Liver (tissue), 9 donors: ENCODE results near the gene CRAT. TPM values are rescaled to one million over a fixed set of nuclear protein-coding genes. Genes with fewer than 3 reads are reported as not detected.

Experiments
- DNase-seq: peaks from one replicate; pipeline ENCODE4 v3.0.0-alpha.2; 2017; ENCODE audit warnings: low spot score
- H3K27ac ChIP-seq, 2 donors: one replicate each; pipeline ENCODE4 v1.7.0; 2013; ENCODE audit warnings: inconsistent platforms in 2 of 2, low read length in 2 of 2, control low read depth in 1 of 2, low read depth in 1 of 2, mild to moderate bottlenecking in 1 of 2
- H3K27me3 ChIP-seq, 4 donors: one replicate each; pipeline versions ENCODE4 v1.6.1 to v1.7.0; 2013; ENCODE audit warnings: low read length in 3 of 4, inconsistent platforms in 1 of 4, mild to moderate bottlenecking in 1 of 4, moderate library complexity in 1 of 4; ENCODE audit not compliant: control insufficient read depth in 4 of 4, insufficient read depth in 4 of 4
- H3K36me3 ChIP-seq, 4 donors: one replicate each; pipeline versions ENCODE4 v1.6.1 to v1.7.0; 2013; ENCODE audit warnings: low read length in 3 of 4, mild to moderate bottlenecking in 3 of 4, low read depth in 1 of 4, moderate library complexity in 1 of 4; ENCODE audit not compliant: control insufficient read depth in 4 of 4, insufficient read depth in 3 of 4
- H3K4me1 ChIP-seq, 4 donors: one replicate each; pipeline versions ENCODE4 v1.6.1 to v1.7.0; 2013; ENCODE audit warnings: low read length in 3 of 4, mild to moderate bottlenecking in 3 of 4, moderate library complexity in 1 of 4; ENCODE audit not compliant: control insufficient read depth in 4 of 4, insufficient read depth in 4 of 4
- H3K4me3 ChIP-seq, 3 donors: one replicate each; pipeline versions ENCODE4 v1.6.1 to v1.7.0; 2013; ENCODE audit warnings: low read length in 3 of 3, control low read depth in 1 of 3, low read depth in 1 of 3, mild to moderate bottlenecking in 1 of 3
- H3K9ac ChIP-seq, 2 donors: one replicate each; pipeline ENCODE4 v1.7.0; 2013; ENCODE audit warnings: low read length in 2 of 2, mild to moderate bottlenecking in 2 of 2, moderate library complexity in 2 of 2, control low read depth in 1 of 2, low read depth in 1 of 2
- H3K9me3 ChIP-seq, 4 donors: one replicate each; pipeline versions ENCODE4 v1.6.1 to v1.7.0; 2013; ENCODE audit warnings: low read length in 3 of 4; ENCODE audit not compliant: control insufficient read depth in 4 of 4
- ATF3 ChIP-seq: IDR thresholded peaks from 2 replicates; pipeline ENCODE4 v1.6.1; 2016; ENCODE audit warnings: antibody characterized with exemption
- CTCF ChIP-seq: fragments of 150-350 bp; IDR thresholded peaks from 2 replicates; pipeline ENCODE4 v1.5.1; 2017; ENCODE audit warnings: improper control_type of control experiment, low read depth, low read length; ENCODE audit not compliant: missing input control
- EGR1 ChIP-seq, 2 donors: IDR thresholded peaks; 2 replicates each; pipeline ENCODE4 v1.6.1; 2016 to 2018; ENCODE audit warnings: antibody characterized with exemption in 2 of 2, low read depth in 2 of 2
- FOXA1 ChIP-seq: IDR thresholded peaks from 2 replicates; pipeline ENCODE4 v1.6.1; 2016; ENCODE audit warnings: antibody characterized with exemption
- FOXA2 ChIP-seq: IDR thresholded peaks from 2 replicates; pipeline ENCODE4 v1.6.1; 2016; ENCODE audit warnings: antibody characterized with exemption
- GABPA ChIP-seq, 2 donors: IDR thresholded peaks in 1 of 2; conservative IDR thresholded peaks in 1 of 2; 2 replicates each; pipeline ENCODE4 v1.6.1; 2016; ENCODE audit warnings: antibody characterized with exemption in 2 of 2, mild to moderate bottlenecking in 1 of 2, moderate library complexity in 1 of 2
- HNF4A ChIP-seq, 2 donors: conservative IDR thresholded peaks; 2 replicates each; pipeline ENCODE4 v1.6.1; 2016; ENCODE audit warnings: antibody characterized with exemption in 2 of 2, mild to moderate bottlenecking in 2 of 2
- HNF4G ChIP-seq: IDR thresholded peaks from 2 replicates; pipeline ENCODE4 v1.6.1; 2016; ENCODE audit warnings: antibody characterized with exemption
- JUND ChIP-seq, 2 donors: IDR thresholded peaks; 2 replicates each; pipeline ENCODE4 v1.6.1; 2016; ENCODE audit warnings: antibody characterized with exemption in 2 of 2
- MAX ChIP-seq: IDR thresholded peaks from 2 replicates; pipeline ENCODE4 v1.6.1; 2016; ENCODE audit warnings: antibody characterized with exemption
- NR2F2 ChIP-seq: IDR thresholded peaks from 2 replicates; pipeline ENCODE4 v1.6.1; 2016; ENCODE audit warnings: antibody characterized with exemption
- RAD21 ChIP-seq, 2 donors: IDR thresholded peaks; 2 replicates each; pipeline ENCODE4 v1.6.1; 2016; ENCODE audit warnings: antibody characterized with exemption in 2 of 2, mild to moderate bottlenecking in 2 of 2
- REST ChIP-seq: IDR thresholded peaks from 2 replicates; pipeline ENCODE4 v1.6.1; 2016; ENCODE audit warnings: antibody characterized with exemption, mild to moderate bottlenecking
- RXRA ChIP-seq, 2 donors: IDR thresholded peaks; 2 replicates each; pipeline ENCODE4 v1.6.1; 2017 to 2018; ENCODE audit warnings: antibody characterized with exemption in 2 of 2, mild to moderate bottlenecking in 1 of 2
- SP1 ChIP-seq: IDR thresholded peaks from 2 replicates; pipeline ENCODE4 v1.6.1; 2018; ENCODE audit warnings: antibody characterized with exemption, mild to moderate bottlenecking
- TAF1 ChIP-seq: conservative IDR thresholded peaks from 2 replicates; pipeline ENCODE4 v1.6.1; 2016; ENCODE audit warnings: antibody characterized with exemption, mild to moderate bottlenecking
- YY1 ChIP-seq: IDR thresholded peaks from 2 replicates; pipeline ENCODE4 v1.6.1; 2016; ENCODE audit warnings: antibody characterized with exemption, mild to moderate bottlenecking
- WGBS: extraction: QIAGEN DNeasy Blood & Tissue Kit; methylation state at CpG from one replicate; pipeline ENCODE4 v1.1.7; 2013; 5-methylcytosine and 5-hydroxymethylcytosine counted together
- polyA plus RNA-seq, 2 donors: library from polyadenylated mRNA; stranded (reverse) in 1 of 2; unstranded in 1 of 2; fragments of 200-250 nt in 1 of 2; fragments of >200 nt in 1 of 2; fragmentation: Nextera tagmentation in 1 of 2; extraction: Ambion mirVana in 1 of 2; gene quantifications; one replicate each; pipeline versions ENCODE4 v1.2.1 to v1.2.3, GENCODE V29; 2013 to 2015
- total RNA-seq, 2 donors: library from RNA; depleted of rRNA; stranded (reverse); fragments of >200 nt; gene quantifications; one replicate each; pipeline ENCODE4 v1.2.3, GENCODE V29; 2014
- TF ChIP-seq, protein P1 (sequence below): IDR thresholded peaks from 2 replicates; pipeline ENCODE4 v1.6.1; 2016; ENCODE audit warnings: antibody characterized with exemption
- donor health status: healthy.
- donor health status: healthy.
- donor health status: healthy.
- donor health status: healthy.
- donor health status: healthy.

Gene CRAT
- total and polyA plus RNA-seq, 4 donors: 33.8 to 121 (median 89.1) TPM

- H3K4me1 ChIP-seq: peaks cover 18 to 50% (median 34%) of the 10 kb centered on the region in 4 donors
- TF ChIP-seq NR2F2 (no peak), YY1 (peak; percentile 47), EGR1 (IDR thresholded peaks at IDR 0.05; ENCODE audit: low read depth in 2 of 2) (no peak), TAF1 (no peak), JUND (IDR thresholded peaks at IDR 0.05) (peak in 1 of 2 donors; percentile 62), RXRA (IDR thresholded peaks at IDR 0.05) (peak; percentile 83 to 87), FOXA1 (peak; percentile 87), CTCF (peak; percentile 26), GABPA (IDR thresholded peaks at IDR 0.05 in 1 of 2, conservative IDR thresholded peaks at IDR 0.05 in 1 of 2) (peak in 1 of 2 donors; percentile 8), FOXA2 (peak; percentile 83), MAX (peak; percentile 88), ATF3 (no peak), RAD21 (IDR thresholded peaks at IDR 0.05) (peak in 1 of 2 donors; percentile 21), SP1 (peak; percentile 88), HNF4G (no peak), HNF4A (conservative IDR thresholded peaks at IDR 0.05) (peak; percentile 84 to 91), REST (no peak)
- TF ChIP-seq, protein P1, sequence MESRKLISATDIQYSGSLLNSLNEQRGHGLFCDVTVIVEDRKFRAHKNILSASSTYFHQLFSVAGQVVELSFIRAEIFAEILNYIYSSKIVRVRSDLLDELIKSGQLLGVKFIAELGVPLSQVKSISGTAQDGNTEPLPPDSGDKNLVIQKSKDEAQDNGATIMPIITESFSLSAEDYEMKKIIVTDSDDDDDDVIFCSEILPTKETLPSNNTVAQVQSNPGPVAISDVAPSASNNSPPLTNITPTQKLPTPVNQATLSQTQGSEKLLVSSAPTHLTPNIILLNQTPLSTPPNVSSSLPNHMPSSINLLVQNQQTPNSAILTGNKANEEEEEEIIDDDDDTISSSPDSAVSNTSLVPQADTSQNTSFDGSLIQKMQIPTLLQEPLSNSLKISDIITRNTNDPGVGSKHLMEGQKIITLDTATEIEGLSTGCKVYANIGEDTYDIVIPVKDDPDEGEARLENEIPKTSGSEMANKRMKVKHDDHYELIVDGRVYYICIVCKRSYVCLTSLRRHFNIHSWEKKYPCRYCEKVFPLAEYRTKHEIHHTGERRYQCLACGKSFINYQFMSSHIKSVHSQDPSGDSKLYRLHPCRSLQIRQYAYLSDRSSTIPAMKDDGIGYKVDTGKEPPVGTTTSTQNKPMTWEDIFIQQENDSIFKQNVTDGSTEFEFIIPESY: peak; percentile 17
- H3K27ac ChIP-seq: peak overlapping the region; percentile 88 to 90
- H3K9ac ChIP-seq: peak overlapping the region in 1 of 2 donors; percentile 33
- no peak overlapping the region for H3K4me3 ChIP-seq
- no peaks in the 10 kb centered on the region for H3K9me3 ChIP-seq
- peaks cover 0 to 6% (median 0%) of the 10 kb centered on the region in 4 donors for H3K36me3 ChIP-seq
- peak; percentile 57 for DNase-seq
- H3K27me3 ChIP-seq: no peaks in the 10 kb centered on the region
- 75% methylated on average over 26 of the region's 26 CpGs for WGBS
These were observed 40.5 kb downstream of the CRAT start for GRCh38 chr9:129069862-129070641.
